KMS-11 (cell line): Measurements from ENCODE around the gene CEP57.

ENCODE experiments used
- H2AFZ ChIP-seq: fragments of 200-600 bp; sonication (generic); 2 replicates; pipeline ENCODE4 v1.6.1; 2016; ENCODE audit warnings: antibody characterized with exemption, mixed run types, low read depth
- H3K27ac ChIP-seq: fragments of 200-600 bp; sonication (generic); 2 replicates; pipeline ENCODE4 v1.6.1; 2016; ENCODE audit warnings: mild to moderate bottlenecking, mixed run types
- H3K27me3 ChIP-seq: fragments of 200-600 bp; sonication (generic); 2 replicates; pipeline ENCODE4 v1.6.1; 2017; ENCODE audit warnings: mild to moderate bottlenecking, low read depth, mixed run types, moderate library complexity; ENCODE audit not compliant: insufficient read depth
- H3K36me3 ChIP-seq: fragments of 200-600 bp; sonication (generic); 2 replicates; pipeline ENCODE4 v1.6.1; 2017; ENCODE audit warnings: mild to moderate bottlenecking, mixed run types; ENCODE audit not compliant: insufficient read depth
- H3K4me1 ChIP-seq: fragments of 200-600 bp; sonication (generic); 2 replicates; pipeline ENCODE4 v1.6.1; 2016; ENCODE audit warnings: mild to moderate bottlenecking, low read depth, mixed run types; ENCODE audit not compliant: poor library complexity, severe bottlenecking
- H3K4me2 ChIP-seq: fragments of 200-600 bp; sonication (generic); 2 replicates; pipeline ENCODE4 v1.7.0; 2016; ENCODE audit warnings: mild to moderate bottlenecking, mixed run types
- H3K4me3 ChIP-seq: fragments of 200-600 bp; sonication (generic); IDR thresholded peaks from 2 replicates; pipeline ENCODE4 v1.6.1; 2017; ENCODE audit warnings: low read depth, low read length, mixed read lengths; ENCODE audit not compliant: insufficient read depth
- H3K79me2 ChIP-seq: fragments of 200-600 bp; sonication (generic); 2 replicates; pipeline ENCODE4 v1.6.1; 2016; ENCODE audit warnings: low read depth, mixed run types; ENCODE audit not compliant: insufficient read depth
- H3K9ac ChIP-seq: fragments of 200-600 bp; sonication (generic); 2 replicates; pipeline ENCODE4 v1.6.1; 2016; ENCODE audit warnings: mild to moderate bottlenecking, mixed run types
- H4K20me1 ChIP-seq: fragments of 200-600 bp; sonication (generic); 2 replicates; pipeline ENCODE4 v1.6.1; 2016; ENCODE audit warnings: mild to moderate bottlenecking, mixed run types; ENCODE audit not compliant: insufficient read depth
- CTCF ChIP-seq: fragments of 200-600 bp; sonication (generic); conservative IDR thresholded peaks from 2 replicates; pipeline ENCODE4 v1.6.1; 2017; ENCODE audit warnings: low read depth, mild to moderate bottlenecking, antibody characterized with exemption, low read length, moderate library complexity, mixed read lengths

Gene CEP57

GRCh38 chr11:95845167-95845566 is 54.9 kb downstream of the CEP57 start:
- H3K79me2 ChIP-seq, result no peaks in the 10 kb centered on the region
- H3K27ac ChIP-seq, result no peak overlapping the region
- no peak overlapping the region for H2AFZ ChIP-seq
- no peak overlapping the region for H3K4me3 ChIP-seq
- no peaks in the 10 kb centered on the region for H3K36me3 ChIP-seq
- H3K9ac ChIP-seq, result no peak overlapping the region
- H3K4me2 ChIP-seq, result no peak overlapping the region
- TF ChIP-seq CTCF, result no peak
- no peaks in the 10 kb centered on the region for H3K4me1 ChIP-seq
- H3K27me3 ChIP-seq, result no peaks in the 10 kb centered on the region
- no peaks in the 10 kb centered on the region for H4K20me1 ChIP-seq

DNA sequence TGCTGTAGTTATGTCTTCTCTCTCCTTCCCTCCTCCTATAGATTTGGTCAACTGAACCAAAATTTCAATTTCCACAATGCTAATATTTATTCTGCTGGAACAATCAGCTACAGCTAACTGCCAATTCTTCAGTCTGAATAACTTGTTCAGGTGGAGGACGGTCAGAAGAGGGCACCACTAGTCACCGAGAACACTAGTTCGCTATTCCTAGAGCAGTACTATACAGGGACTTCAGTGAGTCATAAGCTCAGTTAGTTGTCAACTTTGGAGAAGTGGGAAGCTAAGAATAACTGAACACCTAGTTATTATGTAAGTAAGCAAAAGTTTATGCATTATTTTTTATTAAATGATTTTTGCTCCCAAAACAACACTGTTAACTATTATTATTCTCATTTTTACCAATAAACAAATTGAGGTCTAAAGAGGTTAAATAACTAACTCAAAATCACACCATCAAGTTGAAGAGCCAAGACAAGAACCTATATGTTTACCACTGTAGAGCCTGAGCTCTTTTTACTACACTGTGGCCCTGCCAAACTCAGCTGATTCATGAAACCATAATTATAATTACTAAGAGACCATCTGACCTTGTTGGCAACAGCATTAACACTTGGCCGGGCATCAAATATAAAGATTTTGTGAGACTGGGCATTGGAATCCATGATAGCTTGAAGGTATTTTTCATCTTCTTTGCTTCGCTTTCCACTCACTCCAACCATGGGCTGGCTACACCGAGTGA is 59.0 kb downstream of the CEP57 start:
- Histone ChIP-seq H3K4me2 (no peak overlapping the region), H3K9ac (no peak overlapping the region), H3K79me2 (no peaks in the 10 kb centered on the region), H3K4me3 (no peak overlapping the region), H2AFZ (no peak overlapping the region), H3K4me1 (no peaks in the 10 kb centered on the region), H4K20me1 (no peaks in the 10 kb centered on the region), H3K27ac (no peak overlapping the region), H3K27me3 (no peaks in the 10 kb centered on the region), H3K36me3 (no peaks in the 10 kb centered on the region)
- TF ChIP-seq CTCF, result 0 out of 2 replicates have a peak, but pooled peaks have one; percentile 22

DNA sequence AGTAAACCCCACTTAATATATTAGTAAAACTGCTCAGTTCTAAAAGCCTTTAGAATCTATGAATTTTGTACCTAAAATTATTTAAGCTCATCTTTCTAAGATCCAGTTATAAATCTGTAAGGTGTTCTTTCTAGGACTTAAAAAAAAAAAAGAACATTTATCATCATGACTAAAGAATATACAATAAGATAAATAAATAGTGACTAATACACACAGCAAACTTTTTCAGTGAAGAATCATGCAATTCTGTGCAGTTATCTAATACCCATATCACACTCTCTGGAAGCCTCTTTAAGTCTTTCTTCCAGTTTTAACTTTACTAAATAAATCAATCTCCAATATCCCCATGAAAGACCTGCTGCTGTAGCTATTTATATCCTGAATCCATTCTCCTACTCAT is 59.8 kb downstream of the CEP57 start:
- Histone ChIP-seq H3K27ac (no peak overlapping the region), H3K4me1 (no peaks in the 10 kb centered on the region), H3K79me2 (no peaks in the 10 kb centered on the region), H3K4me2 (no peak overlapping the region), H4K20me1 (no peaks in the 10 kb centered on the region), H3K9ac (no peak overlapping the region), H3K4me3 (no peak overlapping the region), H2AFZ (no peak overlapping the region), H3K27me3 (no peaks in the 10 kb centered on the region), H3K36me3 (no peaks in the 10 kb centered on the region)
- TF ChIP-seq CTCF, result no peak

DNA sequence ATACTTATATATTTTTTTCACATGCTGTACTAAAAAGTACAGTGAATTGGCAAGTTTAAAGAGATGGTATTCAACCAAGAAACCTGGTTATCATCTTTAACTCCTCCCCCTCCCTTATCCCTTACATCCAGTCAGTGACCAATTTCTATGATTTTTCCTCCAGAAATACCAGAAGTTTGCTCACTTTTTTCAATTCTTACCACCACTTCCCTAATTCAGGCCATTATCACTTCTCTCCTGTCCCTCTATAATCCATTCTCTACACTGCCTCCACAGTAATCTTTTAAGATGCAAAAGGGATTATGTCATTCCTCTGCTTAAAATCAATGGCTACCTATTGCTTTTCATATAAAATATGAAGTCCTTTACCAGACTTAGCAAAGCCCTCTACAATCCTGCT is 62.8 kb downstream of the CEP57 start:
- Histone ChIP-seq H3K9ac (no peak overlapping the region), H3K4me3 (no peak overlapping the region), H3K27ac (no peak overlapping the region), H4K20me1 (no peaks in the 10 kb centered on the region), H2AFZ (no peak overlapping the region), H3K27me3 (no peaks in the 10 kb centered on the region), H3K36me3 (no peaks in the 10 kb centered on the region), H3K79me2 (no peaks in the 10 kb centered on the region), H3K4me1 (no peaks in the 10 kb centered on the region), H3K4me2 (no peak overlapping the region)
- no peak for TF ChIP-seq CTCF
